ENCODE data around the gene TGFA. TPM values are rescaled to one million over a fixed set of nuclear protein-coding genes. Genes with fewer than 3 reads are reported as not detected.

TGFA gene
- total RNA-seq, 1 donor from 2014 or later = 1.1 TPM

- Histone ChIP-seq H3K27me3 (ENCODE audit: low read depth) (peaks cover 32% of the 10 kb centered on the region), H3K36me3 (no peaks in the 10 kb centered on the region), H3K4me1 (no peaks in the 10 kb centered on the region), H3K4me3 (no peak overlapping the region), H3K27ac (replicated peaks) (no peak overlapping the region), H3K9me3 (replicated peaks) (peaks cover 5% of the 10 kb centered on the region)
- no peak for DNase-seq
- intact Hi-C loops (cut with micrococcal nuclease) = no loop called here
- TF ChIP-seq CTCF (IDR thresholded peaks at IDR 0.05; ENCODE audit: borderline replicate concordance) = no peak
Measured at GRCh38 chr2:70426341-70426740, 127.3 kb downstream of the TGFA start.

- peaks cover 5% of the 10 kb centered on the region for H3K9me3 ChIP-seq (replicated peaks)
- TF ChIP-seq CTCF (IDR thresholded peaks at IDR 0.05; ENCODE audit: borderline replicate concordance) = no peak
- no peaks in the 10 kb centered on the region for H3K4me1 ChIP-seq
- peaks cover 32% of the 10 kb centered on the region for H3K27me3 ChIP-seq (ENCODE audit: low read depth)
- intact Hi-C loops (cut with micrococcal nuclease) = no loop called here
- H3K36me3 ChIP-seq = no peaks in the 10 kb centered on the region
- no peak overlapping the region for H3K4me3 ChIP-seq
- H3K27ac ChIP-seq (replicated peaks) = no peak overlapping the region
- no peak for DNase-seq
Measured at GRCh38 chr2:70425682-70426301, 127.8 kb downstream of the TGFA start.

- Histone ChIP-seq H3K27me3 (ENCODE audit: low read depth) (peaks cover 44% of the 10 kb centered on the region), H3K4me1 (no peaks in the 10 kb centered on the region), H3K27ac (replicated peaks) (no peak overlapping the region), H3K36me3 (no peaks in the 10 kb centered on the region), H3K9me3 (replicated peaks) (no peaks in the 10 kb centered on the region), H3K4me3 (no peak overlapping the region)
- intact Hi-C loops (cut with micrococcal nuclease) = no loop called here
- no peak for DNase-seq
- no peak for TF ChIP-seq CTCF (IDR thresholded peaks at IDR 0.05; ENCODE audit: borderline replicate concordance)
Measured at GRCh38 chr2:70420740-70421139, 132.9 kb downstream of the TGFA start.

- Histone ChIP-seq H3K36me3 (no peaks in the 10 kb centered on the region), H3K4me1 (no peaks in the 10 kb centered on the region), H3K27ac (replicated peaks) (no peak overlapping the region), H3K4me3 (no peak overlapping the region), H3K27me3 (ENCODE audit: low read depth) (peaks cover 42% of the 10 kb centered on the region), H3K9me3 (replicated peaks) (no peaks in the 10 kb centered on the region)
- intact Hi-C loops (cut with micrococcal nuclease) = no loop called here
- TF ChIP-seq CTCF (IDR thresholded peaks at IDR 0.05; ENCODE audit: borderline replicate concordance) = no peak
- no peak for DNase-seq
Measured at GRCh38 chr2:70420143-70420542, 133.5 kb downstream of the TGFA start.

GRCh38 chr2:70418514-70418913 is 135.1 kb downstream of the TGFA start:
- no peak overlapping the region for H3K4me3 ChIP-seq
- no peak for TF ChIP-seq CTCF (IDR thresholded peaks at IDR 0.05; ENCODE audit: borderline replicate concordance)
- no peaks in the 10 kb centered on the region for H3K36me3 ChIP-seq
- intact Hi-C loops (cut with micrococcal nuclease) = no loop called here
- H3K27me3 ChIP-seq (ENCODE audit: low read depth) = peaks cover 44% of the 10 kb centered on the region
- no peaks in the 10 kb centered on the region for H3K9me3 ChIP-seq (replicated peaks)
- no peaks in the 10 kb centered on the region for H3K4me1 ChIP-seq
- DNase-seq = no peak
- H3K27ac ChIP-seq (replicated peaks) = no peak overlapping the region
